HG03060 (cell line): ENCODE results near the gene P2RY8.
A peak's percentile ranks its signal among the peaks of the same experiment; 100 is the strongest.

Experiments used
- ATAC-seq: cut with Tn5 transposase; IDR thresholded peaks from one replicate; pipeline ENCODE4 v1.9.1; 2021; ENCODE audit warnings: low read depth, moderate number of reproducible peaks; ENCODE audit not compliant: unreplicated experiment

The P2RY8 gene

DNA sequence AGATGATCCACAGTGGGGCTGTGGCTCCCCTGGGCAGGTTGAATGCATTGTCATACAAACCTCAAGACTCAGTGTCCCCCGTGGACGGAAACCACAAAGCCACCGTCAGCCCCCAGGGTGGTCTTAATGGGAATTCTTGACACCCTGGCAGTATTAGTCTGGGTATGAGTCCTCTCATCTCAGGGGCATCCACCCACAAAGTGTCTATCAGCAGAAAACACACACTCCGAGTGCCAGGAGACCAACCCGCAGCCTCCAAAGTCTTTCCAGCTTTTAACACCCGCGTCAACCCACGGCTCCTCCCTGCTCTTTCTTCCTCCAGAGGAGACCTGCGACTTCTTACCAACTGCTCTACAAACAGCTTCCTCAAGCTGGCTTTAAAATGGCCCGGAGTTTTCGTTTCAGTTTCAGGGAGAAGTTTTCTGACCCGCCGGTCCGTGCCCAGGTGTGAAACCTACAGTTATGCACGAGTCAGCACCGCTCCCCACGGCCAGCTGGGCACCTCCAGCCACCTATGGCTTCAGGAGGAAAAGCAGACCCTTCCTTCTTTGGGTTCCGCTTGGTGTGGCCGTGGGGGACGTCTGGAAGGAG lies 69.9 kb downstream of the P2RY8 start:
- ATAC-seq, result no peak

- no peak for ATAC-seq
Measured at GRCh38 chrX:1466232-1466661, 70.7 kb downstream of the P2RY8 start.

- ATAC-seq, result no peak
Measured at GRCh38 chrX:1465286-1466231, 71.4 kb downstream of the P2RY8 start.

GRCh38 chrX:1464971-1465285 lies 72.1 kb downstream of the P2RY8 start:
- no peak for ATAC-seq

DNA sequence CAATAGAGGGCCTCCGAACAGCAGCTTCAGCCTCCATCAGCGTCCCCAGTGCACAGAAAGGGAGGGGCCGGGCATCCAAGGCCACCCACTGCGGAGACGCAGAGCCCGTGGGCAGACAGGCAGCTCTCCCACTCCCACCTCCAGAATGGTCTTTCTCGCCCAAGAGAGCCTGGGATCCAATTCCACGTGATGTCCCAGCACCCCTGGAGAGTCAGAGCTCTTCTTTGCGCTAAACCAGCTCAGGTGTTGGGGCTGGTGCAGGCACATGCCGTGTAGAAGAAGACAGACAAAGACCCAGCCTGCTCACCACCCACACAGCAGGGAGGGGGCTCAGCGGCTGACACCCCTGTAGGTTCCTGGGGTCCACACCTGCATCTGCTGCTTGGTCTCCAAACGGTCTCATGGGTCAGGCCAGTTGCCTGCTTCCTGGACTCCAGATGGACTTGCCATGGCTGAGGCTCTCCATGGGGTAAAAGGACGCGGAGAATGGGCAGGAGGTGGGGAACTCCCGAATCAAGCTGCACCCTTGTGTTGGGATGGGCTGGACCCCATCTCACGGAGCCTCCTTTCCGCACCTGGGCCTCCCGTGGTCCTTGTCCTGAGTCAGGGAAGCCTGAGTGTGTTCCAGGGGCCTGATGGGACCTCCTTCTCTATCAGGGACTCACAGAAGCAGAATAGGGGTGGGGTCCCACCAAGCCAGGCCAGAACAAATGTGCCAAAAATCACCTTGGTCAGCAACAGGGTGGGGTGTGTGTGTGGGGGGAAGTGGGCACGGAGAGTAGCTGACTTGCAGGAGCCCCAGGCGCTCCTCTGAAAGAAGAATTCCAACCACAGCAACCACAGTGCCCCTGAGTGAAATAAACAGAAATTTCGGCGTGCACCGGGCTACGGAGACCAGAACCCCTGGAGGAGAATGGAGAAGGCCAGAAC lies 72.7 kb downstream of the P2RY8 start:
- ATAC-seq, result no peak

DNA sequence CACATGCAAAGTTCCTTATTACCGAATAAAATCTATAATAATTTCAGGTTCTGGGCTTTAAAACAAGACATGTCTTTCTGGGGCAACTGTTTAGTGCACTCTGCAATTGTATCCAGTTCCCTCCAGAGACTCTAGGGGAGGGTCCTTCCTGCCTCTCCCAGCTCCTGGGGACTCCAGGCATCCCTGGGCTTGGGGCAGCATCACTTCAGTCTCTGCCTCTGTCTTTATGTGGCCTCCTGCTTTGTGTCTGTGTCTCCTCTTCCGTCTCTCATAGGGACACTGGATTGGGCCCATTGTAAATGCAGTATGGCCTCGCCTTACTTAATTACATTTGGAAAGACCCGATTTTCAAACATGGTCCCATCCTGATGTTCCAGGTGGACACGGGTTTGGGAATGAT lies 73.4 kb downstream of the P2RY8 start:
- no peak for ATAC-seq

DNA sequence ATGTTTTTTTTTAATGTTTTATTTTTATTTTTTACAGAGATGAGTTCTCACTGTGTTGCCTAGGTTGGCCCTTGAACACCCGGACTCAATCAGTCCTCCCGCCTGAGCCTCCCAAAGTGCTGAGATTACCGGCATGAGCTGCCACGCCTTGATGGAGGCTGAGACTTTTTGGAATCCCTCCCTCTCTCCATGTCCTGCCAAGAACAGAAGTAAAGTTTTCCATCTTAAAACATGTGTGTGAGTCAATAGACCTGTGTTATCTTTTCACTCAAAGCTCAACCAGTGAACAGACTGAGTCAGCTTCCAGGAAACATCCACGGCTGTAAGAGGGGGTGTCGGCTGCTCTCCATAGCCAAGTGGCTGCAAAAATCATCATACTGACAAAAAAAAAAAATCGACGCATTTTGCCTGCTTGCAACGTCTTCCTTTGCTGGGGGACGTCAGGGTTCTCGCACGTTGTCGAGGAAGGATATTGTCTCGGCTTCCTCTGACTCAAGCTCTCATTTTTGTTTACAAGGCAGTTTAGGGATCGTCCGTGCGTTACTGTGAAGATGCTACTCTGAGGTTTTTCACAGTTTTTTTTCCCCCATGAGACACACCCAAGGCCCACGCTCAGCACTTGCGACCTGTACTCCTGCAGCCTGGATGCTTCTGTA lies 74.3 kb downstream of the P2RY8 start:
- no peak for ATAC-seq

- ATAC-seq, result no peak
Measured at GRCh38 chrX:1462110-1462509, 74.9 kb downstream of the P2RY8 start.

- no peak for ATAC-seq
Measured at GRCh38 chrX:1455948-1456280, 81.1 kb downstream of the P2RY8 start.

GRCh38 chrX:1453951-1454785 lies 82.8 kb downstream of the P2RY8 start:
- no peak for ATAC-seq

DNA sequence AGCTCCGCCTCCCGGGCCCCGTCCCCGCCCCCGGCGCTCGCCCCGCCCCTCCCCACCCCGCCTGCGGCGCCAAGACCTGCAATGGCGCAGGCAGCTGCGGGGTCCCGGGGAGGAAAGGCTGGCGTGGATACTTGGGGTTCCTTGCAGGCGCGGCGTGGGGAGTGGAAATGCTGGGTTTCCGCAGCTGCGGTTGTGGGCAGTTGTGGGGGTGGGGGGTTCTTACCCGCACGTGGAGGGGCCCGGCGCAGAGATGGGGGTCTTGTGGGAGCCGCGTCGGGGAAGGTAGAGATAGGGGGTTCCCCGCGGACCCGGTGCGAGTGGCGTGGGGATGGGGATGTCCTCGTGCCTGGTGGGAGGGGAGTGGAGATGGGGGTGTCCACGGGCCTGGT lies 83.6 kb downstream of the P2RY8 start:
- peak; percentile 6 for ATAC-seq

DNA sequence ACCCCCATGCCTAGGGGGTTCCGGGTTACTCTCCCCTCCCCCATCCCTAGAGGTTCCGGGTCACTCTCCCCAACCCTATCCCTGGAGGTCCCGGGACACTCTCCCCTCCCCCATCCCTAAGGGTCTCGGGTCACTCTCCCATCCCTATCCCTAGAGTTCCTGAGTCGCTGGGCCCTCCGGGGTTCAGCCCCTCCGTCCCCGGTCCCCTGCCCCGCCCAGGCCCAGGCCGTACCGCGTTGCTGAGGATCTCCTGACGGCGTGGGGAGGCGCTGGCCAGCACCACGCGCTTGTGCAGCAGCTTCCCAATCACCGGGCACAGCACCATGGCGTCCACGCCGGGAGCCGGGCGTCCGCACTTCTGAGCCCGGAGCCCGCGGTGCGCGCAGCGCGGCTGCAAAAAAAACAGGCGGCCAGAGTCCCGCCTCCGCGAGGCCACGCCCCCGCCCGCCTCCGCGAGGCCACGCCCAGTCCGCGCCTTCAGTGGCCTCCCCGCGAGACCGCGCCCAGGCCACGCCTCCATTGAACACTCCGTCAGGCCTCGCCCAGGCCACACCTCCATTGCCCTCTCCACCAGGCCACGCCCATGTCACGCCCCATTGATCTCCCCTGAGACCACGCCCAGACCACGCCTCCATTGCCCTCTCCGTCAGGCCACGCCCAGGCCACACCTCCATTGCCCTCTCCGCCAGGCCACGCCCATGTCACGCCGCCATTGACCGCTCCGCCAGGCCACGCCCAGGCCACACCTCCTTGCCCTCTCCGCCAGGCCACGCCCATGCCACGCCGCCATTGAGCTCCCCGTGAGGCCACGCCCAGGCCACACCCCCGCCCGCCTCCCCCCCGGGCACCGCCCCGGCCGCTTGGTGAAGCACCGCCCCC lies 84.2 kb downstream of the P2RY8 start, which contains the start of gene ASMTL:
Gene ASMTL, minus strand, starts transcription at position 394 of the 879 bp plus-strand sequence. Its CDS starts 69 bp downstream, at position 325.
- peak; percentile 46 for ATAC-seq

GRCh38 chrX:1451661-1452515 lies 85.1 kb downstream of the P2RY8 start:
- no peak for ATAC-seq

DNA sequence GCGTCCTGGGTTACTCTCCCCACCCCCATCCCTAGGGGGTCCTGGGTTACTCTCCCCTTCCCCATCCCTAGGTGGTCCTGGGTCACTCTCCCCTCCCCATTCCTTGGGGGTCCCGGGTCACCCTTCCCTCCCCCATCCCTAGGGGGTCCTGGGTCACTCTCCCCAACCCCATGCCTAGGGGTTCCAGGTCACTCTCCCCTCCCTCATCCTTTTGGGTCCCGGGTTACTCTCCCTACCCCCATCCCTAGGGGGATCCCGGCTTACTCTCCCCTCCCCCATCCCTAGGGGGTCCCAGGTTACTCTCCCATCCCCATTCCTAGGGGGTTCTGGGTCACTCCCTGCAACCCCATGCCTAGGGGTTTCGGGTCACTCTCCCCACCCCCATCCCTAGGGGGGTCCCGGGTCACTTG lies 85.7 kb downstream of the P2RY8 start:
- no peak for ATAC-seq

- no peak for ATAC-seq
Measured at GRCh38 chrX:1450361-1451161, 86.4 kb downstream of the P2RY8 start.

- ATAC-seq, result no peak
Measured at GRCh38 chrX:1449823-1450149, 87.2 kb downstream of the P2RY8 start.
